GM19240 (cell line): Measurements from ENCODE around the gene PEX11B.
A peak's percentile ranks its signal among the peaks of the same experiment; 100 is the strongest.
"Not testable (repeated sequence)": the region's sequence is repeated elsewhere in the genome, so short reads cannot be mapped to it uniquely, and the experiment has no call there.

Source experiments
- DNase-seq: peaks from one replicate; pipeline ENCODE4 v3.0.0; 2011; ENCODE audit warnings: low spot score; ENCODE audit not compliant: insufficient read length

PEX11B gene

GRCh38 chr1:145953861-145954260 lies 35.3 kb upstream of the PEX11B start:
- DNase-seq: no peak

GRCh38 chr1:145952903-145953302 lies 34.4 kb upstream of the PEX11B start:
- DNase-seq: no peak

- no peak for DNase-seq
These were observed 33.0 kb upstream of the PEX11B start for GRCh38 chr1:145951526-145951925.

GRCh38 chr1:145949219-145949618 lies 30.7 kb upstream of the PEX11B start:
- no peak for DNase-seq

- DNase-seq: no peak
These were observed 29.0 kb upstream of the PEX11B start for GRCh38 chr1:145947551-145947950.

DNA sequence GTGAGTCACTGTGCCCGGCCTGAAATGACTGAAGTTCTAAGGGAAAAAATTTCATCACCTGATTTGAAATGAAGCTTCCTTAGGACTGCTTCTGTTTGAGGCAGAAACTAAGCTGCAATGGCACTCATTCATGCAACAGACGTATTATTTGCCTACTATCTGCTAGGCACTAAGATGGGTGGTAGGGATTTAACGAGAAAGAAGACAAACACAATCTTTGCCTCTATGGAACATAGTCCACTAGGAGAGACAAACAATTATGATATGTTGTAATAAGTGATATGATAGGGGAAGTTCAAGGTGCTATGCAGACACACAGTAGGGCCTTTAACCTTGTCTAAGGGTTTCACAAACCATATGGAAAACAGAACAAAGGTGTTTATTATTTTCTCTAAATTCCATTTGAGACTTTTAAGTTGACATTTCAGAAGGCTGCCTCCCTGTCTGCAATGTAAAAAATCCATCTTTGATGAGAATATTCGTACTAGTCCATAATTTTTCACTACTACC lies 28.0 kb upstream of the PEX11B start:
- no peak for DNase-seq

DNA sequence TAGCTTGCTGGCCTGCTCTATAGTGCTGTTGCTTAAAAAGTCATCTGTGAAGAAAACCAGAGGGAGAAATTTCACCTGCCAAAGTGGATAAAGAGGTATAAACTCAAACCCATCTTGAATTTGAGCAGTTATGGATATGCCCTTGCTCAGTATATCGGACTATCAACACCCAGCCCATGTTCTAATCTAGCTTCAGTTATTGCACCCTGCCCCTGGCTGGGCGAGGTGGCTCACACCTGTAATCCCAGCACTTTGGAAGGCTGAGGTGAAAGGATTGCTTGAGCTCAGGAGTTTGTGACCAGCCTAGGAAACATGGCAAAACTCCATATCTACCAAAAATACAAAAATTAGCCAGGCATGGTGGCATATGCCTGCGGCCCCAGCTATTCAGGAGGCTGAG lies 26.0 kb upstream of the PEX11B start:
- DNase-seq: no peak

- DNase-seq: no peak
These were observed 24.4 kb upstream of the PEX11B start for GRCh38 chr1:145942871-145943270.

DNA sequence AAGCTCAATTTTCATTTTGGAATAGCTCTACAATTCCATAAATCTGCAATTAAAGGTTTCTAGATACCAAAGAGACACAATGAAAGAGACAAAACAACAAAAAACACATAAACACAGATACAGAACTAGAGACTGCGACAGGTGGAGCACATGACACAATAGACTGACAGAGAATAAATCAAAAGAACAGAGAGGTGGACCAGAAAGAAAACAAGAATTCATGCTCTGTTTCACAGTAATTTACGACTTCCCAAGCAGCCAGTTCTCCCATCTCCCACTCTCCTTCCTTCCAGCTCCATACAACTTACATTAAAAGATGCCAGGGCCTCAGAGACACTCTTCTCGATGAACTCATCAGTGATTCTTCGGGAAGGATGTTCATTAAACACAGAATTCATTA lies 23.9 kb upstream of the PEX11B start:
- DNase-seq: no peak

GRCh38 chr1:145937436-145937835 lies 18.9 kb upstream of the PEX11B start:
- DNase-seq: no peak

DNA sequence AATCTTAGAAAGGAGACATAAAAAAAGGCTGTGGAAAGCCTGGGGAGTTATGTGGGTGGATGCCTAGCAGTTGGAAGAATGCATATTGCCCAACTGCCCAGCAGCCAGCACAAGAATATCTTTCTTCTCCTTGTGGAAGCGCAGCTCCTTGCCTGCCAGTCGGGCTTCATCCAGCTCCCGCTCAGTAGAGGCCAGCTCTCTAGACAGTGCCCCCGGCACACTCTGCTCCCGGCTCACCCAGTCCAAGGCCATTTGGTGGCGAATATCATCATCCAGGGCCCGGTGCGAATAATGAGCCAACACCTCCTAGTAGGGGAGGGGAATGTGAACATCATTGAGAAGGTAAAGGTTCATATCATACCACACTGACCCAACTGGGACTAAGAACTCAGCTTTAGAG lies 17.7 kb upstream of the PEX11B start:
- DNase-seq: no peak

DNA sequence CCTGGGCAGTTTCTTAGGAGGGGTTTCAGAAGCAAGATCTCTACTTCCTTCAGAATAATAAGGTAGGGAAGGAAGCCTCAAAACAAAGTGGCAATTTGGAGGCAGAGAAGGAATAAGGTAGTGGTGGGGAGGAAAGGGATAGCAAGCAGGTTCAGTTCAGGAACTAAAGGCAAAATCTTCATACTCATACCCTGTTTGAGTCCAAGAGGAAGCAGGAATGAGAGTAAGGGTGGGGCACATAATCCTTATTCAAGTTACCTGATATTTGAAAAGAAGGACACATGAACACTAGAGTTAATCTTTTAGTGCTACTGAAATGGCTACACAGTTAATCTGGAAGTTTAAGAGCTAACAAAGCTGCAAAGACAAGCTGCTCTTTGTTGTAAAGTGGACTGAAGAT lies 17.2 kb upstream of the PEX11B start:
- DNase-seq: no peak

GRCh38 chr1:145932522-145933009 lies 14.0 kb upstream of the PEX11B start:
- DNase-seq: not testable (repeated sequence)

GRCh38 chr1:145927916-145928643 lies 9.6 kb upstream of the PEX11B start:
- DNase-seq: no peak

- DNase-seq: peak; percentile 64
These were observed 8.8 kb upstream of the PEX11B start, which contains the start of gene RBM8A for GRCh38 chr1:145927063-145927886. Gene RBM8A (minus strand): TSS chr1:145927484. CDS start chr1:145927426, 58 bp downstream.

DNA sequence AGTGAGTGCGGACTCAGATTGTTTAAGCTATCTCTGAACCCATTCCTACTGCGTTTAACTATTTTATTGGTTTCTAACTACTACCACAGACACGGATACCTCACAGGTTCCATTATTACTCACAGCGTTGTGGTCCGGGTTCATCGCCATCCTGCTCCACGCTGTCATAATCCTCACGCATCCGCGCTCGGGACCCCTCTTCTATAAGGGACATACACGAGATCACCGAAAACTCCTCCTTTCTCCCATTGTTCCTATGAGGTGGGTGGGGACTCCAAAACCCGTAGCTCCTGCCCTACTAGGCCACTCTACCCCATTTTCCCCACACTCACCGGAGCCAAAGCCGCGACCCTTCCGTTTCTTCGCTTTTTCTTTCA lies 8.2 kb upstream of the PEX11B start:
- no peak for DNase-seq

DNA sequence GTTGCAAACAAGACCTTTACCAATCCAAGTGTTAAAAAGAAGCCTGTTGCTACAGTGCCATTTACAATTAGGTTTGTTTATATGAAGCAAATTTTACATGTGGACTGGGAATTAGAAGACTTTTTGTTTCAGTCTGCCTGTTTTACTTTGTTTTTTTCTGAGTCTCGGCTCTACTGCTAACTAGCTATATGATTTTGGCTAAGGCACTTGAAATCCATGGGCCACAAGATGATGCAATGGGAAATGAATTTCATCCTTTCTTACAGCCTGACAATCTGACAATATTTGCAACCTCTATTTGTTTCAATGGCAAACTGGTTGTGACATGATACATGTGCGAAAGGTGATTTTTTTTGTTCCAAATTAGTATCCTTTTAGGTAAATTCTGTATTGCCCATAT lies 3.7 kb upstream of the PEX11B start:
- DNase-seq: no peak

DNA sequence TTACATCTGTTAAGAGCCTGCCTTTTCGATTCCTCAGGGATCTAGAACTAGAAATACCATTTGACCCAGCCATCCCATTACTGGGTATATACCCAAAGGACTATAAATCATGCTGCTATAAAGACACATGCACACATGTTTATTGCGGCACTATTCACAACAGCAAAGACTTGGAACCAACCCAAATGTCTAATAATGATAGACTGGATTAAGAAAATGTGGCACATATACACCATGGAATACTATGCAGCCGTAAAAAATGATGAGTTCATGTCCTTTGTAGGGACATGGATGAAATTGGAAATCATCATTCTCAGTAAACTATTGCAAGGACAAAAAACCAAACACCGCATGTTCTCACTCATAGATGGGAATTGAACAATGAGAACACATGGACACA lies 1.8 kb upstream of the PEX11B start:
- DNase-seq: not testable (repeated sequence)

DNA sequence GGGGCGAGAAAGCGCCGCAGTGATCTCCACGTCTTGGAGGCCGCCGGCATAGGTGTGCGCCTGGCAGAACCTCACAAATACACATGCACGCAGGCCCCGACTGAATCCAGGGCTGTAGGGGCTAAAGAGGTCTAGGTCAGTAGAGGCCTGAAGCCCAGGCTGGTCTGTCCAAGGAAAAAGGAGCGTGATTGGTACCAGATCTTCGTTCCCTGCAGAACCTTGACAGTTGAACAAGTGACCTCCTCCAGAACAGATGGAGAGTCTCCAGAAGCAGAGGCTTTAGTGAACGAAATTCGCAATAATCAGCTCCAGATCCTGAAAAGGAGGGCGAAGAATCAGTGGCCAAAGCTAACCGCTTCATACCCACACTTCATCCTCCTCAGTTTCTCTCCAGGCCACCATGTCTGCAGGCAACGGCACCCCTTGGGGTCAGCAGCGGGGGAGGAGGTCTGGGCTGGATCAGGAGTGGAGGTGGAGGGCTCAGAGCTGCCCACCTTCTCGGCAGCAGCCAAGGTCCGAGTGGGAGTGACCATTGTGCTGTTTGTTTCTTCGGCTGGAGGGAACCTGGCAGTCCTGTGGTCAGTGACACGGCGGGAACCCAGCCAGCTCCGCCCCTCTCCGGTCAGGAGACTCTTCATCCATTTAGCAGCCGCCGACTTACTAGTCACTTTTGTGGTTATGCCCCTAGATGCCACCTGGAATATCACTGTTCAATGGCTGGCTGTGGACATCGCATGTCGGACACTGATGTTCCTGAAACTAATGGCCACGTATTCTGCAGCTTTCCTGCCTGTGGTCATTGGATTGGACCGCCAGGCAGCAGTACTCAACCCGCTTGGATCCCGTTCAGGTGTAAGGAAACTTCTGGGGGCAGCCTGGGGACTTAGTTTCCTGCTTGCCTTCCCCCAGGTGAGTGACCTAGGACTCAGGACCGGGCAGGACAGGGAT lies 749 bp upstream of the PEX11B start:
- DNase-seq: peak; percentile 71

- DNase-seq: no peak
These were observed 922 bp downstream of the PEX11B start for GRCh38 chr1:145917595-145917994.

GRCh38 chr1:145916745-145917144 lies 1.8 kb downstream of the PEX11B start:
- no peak for DNase-seq
